IgD-negative memory B cell (primary cell): ENCODE results near the gene COL5A1. TPM values are rescaled to one million over a fixed set of nuclear protein-coding genes. Genes with fewer than 3 reads are reported as not detected.
A peak's percentile ranks its signal among the peaks of the same experiment; 100 is the strongest.
"Not testable (repeated sequence)": the region's sequence is repeated elsewhere in the genome, so short reads cannot be mapped to it uniquely, and the experiment has no call there.

Experiments used
- H3K27ac Mint-ChIP-seq, 3 donors: one replicate each; pipeline ENCODE4 v1.8.0; 2020 to 2022; ENCODE audit warnings: mild to moderate bottlenecking in 3 of 3, mixed read lengths in 3 of 3, moderate library complexity in 1 of 3
- H3K27me3 Mint-ChIP-seq: one replicate; pipeline ENCODE4 v1.8.0; 2021; ENCODE audit warnings: mixed read lengths
- H3K36me3 Mint-ChIP-seq: one replicate; pipeline ENCODE4 v1.8.0; 2020; ENCODE audit warnings: mild to moderate bottlenecking, mixed read lengths
- H3K4me1 Mint-ChIP-seq, 3 donors: one replicate each; pipeline ENCODE4 v1.8.0; 2020 to 2022; ENCODE audit warnings: mixed read lengths in 3 of 3, mild to moderate bottlenecking in 1 of 3
- H3K4me3 Mint-ChIP-seq, 4 donors: one replicate each; pipeline ENCODE4 v1.8.0; 2020 to 2022; ENCODE audit warnings: mild to moderate bottlenecking in 4 of 4, mixed read lengths in 4 of 4, moderate library complexity in 3 of 4
- H3K9me3 Mint-ChIP-seq, 3 donors: one replicate each; pipeline ENCODE4 v1.8.0; 2020 to 2021; ENCODE audit warnings: mixed read lengths in 3 of 3, mild to moderate bottlenecking in 1 of 3
- polyA plus RNA-seq: library from polyadenylated mRNA; unstranded; fragments of 300-500 nt; fragmentation: Illumina TruSeq; gene quantifications from one replicate; pipeline ENCODE4 v1.2.3, GENCODE V29; 2021

Gene COL5A1
- polyA plus RNA-seq, 1 donor from 2014 or later = not detected

- Mint-ChIP-seq H3K27ac (no peak overlapping the region), H3K9me3 (no peaks in the 10 kb centered on the region), H3K36me3 (no peaks in the 10 kb centered on the region), H3K27me3 (peaks cover 28% of the 10 kb centered on the region), H3K4me1 (peaks cover 0 to 1% (median 0%) of the 10 kb centered on the region in 3 donors), H3K4me3 (no peak overlapping the region)
These were observed 4.4 kb upstream of the COL5A1 start for GRCh38 chr9:134637241-134637640.

- no peaks in the 10 kb centered on the region for H3K9me3 Mint-ChIP-seq
- H3K4me1 Mint-ChIP-seq = peaks cover 0 to 1% (median 0%) of the 10 kb centered on the region in 3 donors
- H3K36me3 Mint-ChIP-seq = no peaks in the 10 kb centered on the region
- peaks cover 30% of the 10 kb centered on the region for H3K27me3 Mint-ChIP-seq
- no peak overlapping the region for H3K27ac Mint-ChIP-seq
- no peak overlapping the region for H3K4me3 Mint-ChIP-seq
These were observed 3.7 kb upstream of the COL5A1 start for GRCh38 chr9:134637696-134638501.

- H3K4me3 Mint-ChIP-seq = no peak overlapping the region
- H3K36me3 Mint-ChIP-seq = no peaks in the 10 kb centered on the region
- H3K9me3 Mint-ChIP-seq = no peaks in the 10 kb centered on the region
- peaks cover 0 to 1% (median 0%) of the 10 kb centered on the region in 3 donors for H3K4me1 Mint-ChIP-seq
- peaks cover 34% of the 10 kb centered on the region for H3K27me3 Mint-ChIP-seq
- H3K27ac Mint-ChIP-seq = no peak overlapping the region
These were observed 3.0 kb upstream of the COL5A1 start for GRCh38 chr9:134638502-134639090.

- Mint-ChIP-seq H3K4me3 (peak overlapping the region in 1 of 4 donors; percentile 8), H3K4me1 (peaks cover 0 to 1% (median 0%) of the 10 kb centered on the region in 3 donors), H3K9me3 (no peaks in the 10 kb centered on the region), H3K36me3 (no peaks in the 10 kb centered on the region), H3K27ac (no peak overlapping the region), H3K27me3 (peaks cover 32% of the 10 kb centered on the region)
These were observed 1.6 kb upstream of the COL5A1 start for GRCh38 chr9:134639994-134640393.

- Mint-ChIP-seq H3K27ac (no peak overlapping the region), H3K9me3 (no peaks in the 10 kb centered on the region), H3K4me3 (peak overlapping the region in 1 of 4 donors; percentile 49), H3K27me3 (peaks cover 32% of the 10 kb centered on the region), H3K4me1 (no peaks in the 10 kb centered on the region), H3K36me3 (no peaks in the 10 kb centered on the region)
These were observed 964 bp upstream of the COL5A1 start for GRCh38 chr9:134640506-134641172.

- H3K27ac Mint-ChIP-seq = no peak overlapping the region
- H3K36me3 Mint-ChIP-seq = no peaks in the 10 kb centered on the region
- H3K4me3 Mint-ChIP-seq = no peak overlapping the region
- peaks cover 33% of the 10 kb centered on the region for H3K27me3 Mint-ChIP-seq
- no peaks in the 10 kb centered on the region for H3K9me3 Mint-ChIP-seq
- no peaks in the 10 kb centered on the region for H3K4me1 Mint-ChIP-seq
These were observed 384 bp downstream of the COL5A1 start for GRCh38 chr9:134641990-134642384.

GRCh38 chr9:134642385-134643181 lies 980 bp downstream of the COL5A1 start:
- no peaks in the 10 kb centered on the region for H3K4me1 Mint-ChIP-seq
- no peak overlapping the region for H3K4me3 Mint-ChIP-seq
- H3K9me3 Mint-ChIP-seq = no peaks in the 10 kb centered on the region

GRCh38 chr9:134643222-134643671 lies 1.6 kb downstream of the COL5A1 start:
- H3K36me3 Mint-ChIP-seq = no peaks in the 10 kb centered on the region
- no peaks in the 10 kb centered on the region for H3K9me3 Mint-ChIP-seq
- no peak overlapping the region for H3K4me3 Mint-ChIP-seq
- H3K27ac Mint-ChIP-seq = no peak overlapping the region
- H3K27me3 Mint-ChIP-seq = peaks cover 33% of the 10 kb centered on the region
- no peaks in the 10 kb centered on the region for H3K4me1 Mint-ChIP-seq

More at GRCh38 chr9:134642385-134643181, 980 bp downstream of the COL5A1 start:
- Mint-ChIP-seq H3K27me3 (peaks cover 33% of the 10 kb centered on the region), H3K27ac (no peak overlapping the region), H3K36me3 (no peaks in the 10 kb centered on the region)

GRCh38 chr9:134644401-134644724 lies 2.8 kb downstream of the COL5A1 start:
- H3K27ac Mint-ChIP-seq, H3K36me3 Mint-ChIP-seq, H3K4me1 Mint-ChIP-seq, H3K4me3 Mint-ChIP-seq, H3K9me3 Mint-ChIP-seq: not testable (repeated sequence)
- peaks cover 25% of the 10 kb centered on the region for H3K27me3 Mint-ChIP-seq

- peaks cover 22% of the 10 kb centered on the region for H3K27me3 Mint-ChIP-seq
- H3K4me3 Mint-ChIP-seq = no peak overlapping the region
- H3K4me1 Mint-ChIP-seq = no peaks in the 10 kb centered on the region
- no peaks in the 10 kb centered on the region for H3K36me3 Mint-ChIP-seq
- H3K9me3 Mint-ChIP-seq = no peaks in the 10 kb centered on the region
- no peak overlapping the region for H3K27ac Mint-ChIP-seq
These were observed 3.4 kb downstream of the COL5A1 start for GRCh38 chr9:134644725-134645606.

GRCh38 chr9:134645607-134646365 lies 4.2 kb downstream of the COL5A1 start:
- Mint-ChIP-seq H3K4me3 (no peak overlapping the region), H3K4me1 (no peaks in the 10 kb centered on the region), H3K9me3 (no peaks in the 10 kb centered on the region), H3K27ac (no peak overlapping the region), H3K36me3 (no peaks in the 10 kb centered on the region), H3K27me3 (peaks cover 15% of the 10 kb centered on the region)

- Mint-ChIP-seq H3K9me3 (no peaks in the 10 kb centered on the region), H3K36me3 (no peaks in the 10 kb centered on the region), H3K27me3 (peaks cover 11% of the 10 kb centered on the region), H3K27ac (no peak overlapping the region), H3K4me3 (no peak overlapping the region), H3K4me1 (no peaks in the 10 kb centered on the region)
These were observed 5.9 kb downstream of the COL5A1 start for GRCh38 chr9:134647359-134648080.
